PFSK-1 (cell line): ENCODE measurements around the gene DLST.

ENCODE experiments used
- FOXP2 ChIP-seq: optimal IDR thresholded peaks from 2 replicates; pipeline ENCODE3; 2011; ENCODE audit warnings: borderline replicate concordance, control low read depth, inconsistent platforms; ENCODE audit not compliant: insufficient read depth; ENCODE audit errors: extremely low read length, extremely low read depth
- POLR2AphosphoS5 ChIP-seq: IDR thresholded peaks from 2 replicates; pipeline ENCODE4 v1.6.1; 2012; ENCODE audit warnings: low read depth, mild to moderate bottlenecking, control low read depth, low read length, moderate library complexity
- SIN3A ChIP-seq: IDR thresholded peaks from 2 replicates; pipeline ENCODE4 v1.6.1; 2012; ENCODE audit warnings: mild to moderate bottlenecking, low read length, moderate library complexity, borderline replicate concordance; ENCODE audit not compliant: insufficient read depth
- TAF1 ChIP-seq: IDR thresholded peaks from 2 replicates; pipeline ENCODE4 v1.6.1; 2012; ENCODE audit warnings: low read length, control low read depth, borderline replicate concordance; ENCODE audit not compliant: insufficient read depth
- TF ChIP-seq, protein P1 (sequence below), 2 experiments: IDR thresholded peaks; 2 replicates each; pipeline versions ENCODE4 v1.6.1 to v1.8.0; 2011 to 2012; ENCODE audit warnings: low read depth in 2 of 2, low read length in 2 of 2, control low read depth in 1 of 2, inconsistent platforms in 1 of 2, mild to moderate bottlenecking in 1 of 2, moderate library complexity in 1 of 2; ENCODE audit not compliant: insufficient read depth in 1 of 2

The DLST gene

DNA sequence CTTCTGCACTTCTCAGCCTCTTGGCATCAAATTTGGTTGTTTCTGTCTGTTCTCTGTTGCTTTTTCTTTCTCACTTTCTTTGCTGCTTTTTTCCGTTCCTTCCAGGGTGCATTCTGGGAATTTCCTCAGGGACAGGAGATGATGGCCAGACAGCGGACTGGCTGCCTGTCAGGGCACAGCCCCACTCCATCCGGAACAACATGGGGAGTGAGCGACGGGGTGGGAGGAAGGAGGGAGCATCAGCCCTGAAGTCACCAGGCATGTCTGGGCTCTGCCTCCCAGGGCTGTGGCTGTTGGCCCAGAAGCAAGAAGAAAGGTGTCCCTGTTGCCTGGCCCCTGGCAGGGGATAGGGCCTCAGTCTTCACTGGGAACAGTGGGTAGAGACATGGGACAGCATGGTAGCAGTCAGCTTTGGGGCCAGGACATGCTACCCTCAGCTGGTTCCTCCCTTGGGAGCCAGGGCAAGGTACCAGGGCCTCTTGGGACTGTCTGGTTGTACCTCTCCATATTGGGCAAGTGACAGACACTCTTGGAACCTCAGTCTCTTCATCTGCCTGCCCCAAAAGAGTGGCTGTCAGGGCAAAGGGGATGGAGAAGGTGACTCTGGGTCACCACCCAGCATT lies 65.1 kb downstream of the DLST start:
- no peak for TF ChIP-seq POLR2AphosphoS5
- TF ChIP-seq, protein P1, sequence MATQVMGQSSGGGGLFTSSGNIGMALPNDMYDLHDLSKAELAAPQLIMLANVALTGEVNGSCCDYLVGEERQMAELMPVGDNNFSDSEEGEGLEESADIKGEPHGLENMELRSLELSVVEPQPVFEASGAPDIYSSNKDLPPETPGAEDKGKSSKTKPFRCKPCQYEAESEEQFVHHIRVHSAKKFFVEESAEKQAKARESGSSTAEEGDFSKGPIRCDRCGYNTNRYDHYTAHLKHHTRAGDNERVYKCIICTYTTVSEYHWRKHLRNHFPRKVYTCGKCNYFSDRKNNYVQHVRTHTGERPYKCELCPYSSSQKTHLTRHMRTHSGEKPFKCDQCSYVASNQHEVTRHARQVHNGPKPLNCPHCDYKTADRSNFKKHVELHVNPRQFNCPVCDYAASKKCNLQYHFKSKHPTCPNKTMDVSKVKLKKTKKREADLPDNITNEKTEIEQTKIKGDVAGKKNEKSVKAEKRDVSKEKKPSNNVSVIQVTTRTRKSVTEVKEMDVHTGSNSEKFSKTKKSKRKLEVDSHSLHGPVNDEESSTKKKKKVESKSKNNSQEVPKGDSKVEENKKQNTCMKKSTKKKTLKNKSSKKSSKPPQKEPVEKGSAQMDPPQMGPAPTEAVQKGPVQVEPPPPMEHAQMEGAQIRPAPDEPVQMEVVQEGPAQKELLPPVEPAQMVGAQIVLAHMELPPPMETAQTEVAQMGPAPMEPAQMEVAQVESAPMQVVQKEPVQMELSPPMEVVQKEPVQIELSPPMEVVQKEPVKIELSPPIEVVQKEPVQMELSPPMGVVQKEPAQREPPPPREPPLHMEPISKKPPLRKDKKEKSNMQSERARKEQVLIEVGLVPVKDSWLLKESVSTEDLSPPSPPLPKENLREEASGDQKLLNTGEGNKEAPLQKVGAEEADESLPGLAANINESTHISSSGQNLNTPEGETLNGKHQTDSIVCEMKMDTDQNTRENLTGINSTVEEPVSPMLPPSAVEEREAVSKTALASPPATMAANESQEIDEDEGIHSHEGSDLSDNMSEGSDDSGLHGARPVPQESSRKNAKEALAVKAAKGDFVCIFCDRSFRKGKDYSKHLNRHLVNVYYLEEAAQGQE (IDR thresholded peaks at IDR 0.05; ENCODE audit: insufficient read depth in 1 of 2, low read depth in 2 of 2, low read length in 2 of 2), result no peak
- no peak for TF ChIP-seq FOXP2
- TF ChIP-seq SIN3A, result no peak
- no peak for TF ChIP-seq TAF1

DNA sequence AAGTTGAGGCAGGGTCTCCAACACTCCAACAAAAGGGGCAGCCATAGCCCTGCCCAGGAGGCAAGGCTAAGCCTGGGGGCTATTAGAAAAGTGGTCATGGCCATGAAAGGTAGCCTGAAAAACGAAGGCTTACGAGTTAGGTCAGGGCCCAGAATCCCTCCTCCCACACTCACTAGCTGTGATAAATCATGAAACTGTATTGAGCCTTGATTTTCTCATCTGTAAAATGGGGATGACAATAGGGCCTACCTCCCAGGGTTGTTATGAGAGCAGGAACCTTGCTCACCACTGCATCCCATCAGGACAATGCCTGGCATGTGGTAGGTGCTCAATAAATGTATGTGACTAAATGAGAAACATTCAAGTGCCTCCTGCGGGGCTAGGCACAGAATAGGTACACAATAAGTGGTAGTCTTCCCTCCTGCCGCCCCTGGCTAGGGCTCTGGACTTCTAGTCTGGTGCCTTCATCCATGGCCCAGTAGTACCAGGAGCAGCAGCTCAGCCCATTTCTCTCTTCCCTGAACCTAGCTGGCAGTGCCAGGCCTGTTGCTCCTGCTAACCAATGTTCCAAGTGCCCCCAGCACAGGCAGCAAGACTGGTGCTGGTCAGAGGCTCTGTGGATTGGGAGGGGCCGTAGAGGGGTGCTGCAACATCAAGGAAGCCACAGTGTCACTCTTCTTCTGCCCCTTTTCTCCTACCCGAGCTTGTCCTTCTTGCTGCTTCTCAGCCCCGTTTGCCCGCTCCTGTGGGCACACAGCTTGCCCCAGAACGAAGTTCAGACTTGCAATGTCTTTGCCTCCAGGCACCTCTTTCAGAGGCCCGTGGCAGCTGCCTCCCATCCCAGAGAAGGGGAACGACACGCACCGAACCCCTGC lies 65.9 kb downstream of the DLST start:
- TF ChIP-seq POLR2AphosphoS5, result no peak
- no peak for TF ChIP-seq FOXP2
- TF ChIP-seq, protein P1 (IDR thresholded peaks at IDR 0.05; ENCODE audit: insufficient read depth in 1 of 2, low read depth in 2 of 2, low read length in 2 of 2), result no peak
- no peak for TF ChIP-seq SIN3A
- no peak for TF ChIP-seq TAF1

DNA sequence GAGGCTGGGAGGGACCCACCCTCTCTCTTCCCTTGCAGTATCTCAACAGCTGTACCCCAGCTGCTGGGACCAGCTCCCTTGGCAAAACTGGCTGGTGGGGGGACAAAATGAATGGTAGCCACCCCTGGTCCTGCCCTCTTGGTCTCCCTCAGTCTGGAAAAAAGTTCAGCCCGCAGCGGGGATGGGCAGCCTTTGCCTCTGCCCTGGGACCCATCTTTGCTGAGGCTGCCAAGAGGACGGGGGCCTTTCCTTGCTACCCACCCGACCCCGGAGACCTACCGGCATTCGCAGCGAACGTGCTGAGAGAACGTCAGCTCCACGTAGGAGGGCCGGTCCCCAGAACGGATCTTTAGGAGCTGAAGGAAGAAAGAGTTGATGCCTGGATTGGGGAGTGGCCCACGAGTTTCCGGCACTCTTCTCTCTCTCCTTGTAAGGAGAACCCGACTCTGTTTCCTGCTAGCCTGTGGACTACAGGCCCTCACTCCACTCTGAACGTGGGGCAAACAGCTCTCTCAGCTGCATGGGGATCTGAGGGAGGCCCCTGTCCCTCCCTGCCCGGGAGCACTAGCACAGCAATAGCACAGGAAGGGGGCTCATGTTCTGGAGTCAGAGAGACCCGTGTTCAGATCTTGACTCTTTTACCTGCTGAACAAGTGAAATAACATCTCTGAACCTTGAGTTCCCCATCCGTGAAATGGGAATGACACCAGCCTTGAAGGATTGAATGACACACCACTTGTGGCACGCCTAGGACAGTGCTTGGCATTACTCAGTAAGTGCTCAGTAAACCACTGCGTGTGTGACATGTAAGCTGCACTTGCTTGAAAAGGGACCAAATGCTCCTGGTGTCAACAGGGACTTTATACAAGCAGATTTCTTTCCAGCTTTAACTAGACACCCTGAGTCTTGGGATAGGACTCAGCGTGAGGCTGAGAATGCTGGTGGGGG lies 66.8 kb downstream of the DLST start:
- TF ChIP-seq, protein P1 (IDR thresholded peaks at IDR 0.05; ENCODE audit: insufficient read depth in 1 of 2, low read depth in 2 of 2, low read length in 2 of 2), result no peak
- no peak for TF ChIP-seq FOXP2
- no peak for TF ChIP-seq TAF1
- no peak for TF ChIP-seq SIN3A
- TF ChIP-seq POLR2AphosphoS5, result no peak

DNA sequence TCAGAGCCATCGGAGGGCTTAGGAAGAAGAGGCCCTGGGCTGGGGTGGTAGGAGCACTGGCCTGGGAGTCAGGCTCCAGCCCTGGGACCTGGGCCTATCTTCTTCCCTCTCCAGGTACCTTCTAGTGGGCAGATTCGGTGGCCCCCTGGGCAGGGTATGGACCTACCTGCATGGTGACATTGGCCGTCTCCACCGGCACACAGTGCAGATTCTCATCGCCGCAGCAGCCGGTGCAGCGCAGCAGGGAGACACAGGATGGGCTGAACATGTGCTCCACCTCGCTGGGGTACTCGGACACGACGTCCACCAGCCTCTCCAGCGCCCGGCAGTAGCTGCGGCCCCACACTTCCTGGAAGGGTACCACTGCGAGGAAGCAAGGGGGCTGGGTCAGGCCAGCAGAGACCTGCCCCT lies 67.5 kb downstream of the DLST start:
- no peak for TF ChIP-seq TAF1
- TF ChIP-seq, protein P1 (IDR thresholded peaks at IDR 0.05; ENCODE audit: insufficient read depth in 1 of 2, low read depth in 2 of 2, low read length in 2 of 2), result no peak
- no peak for TF ChIP-seq POLR2AphosphoS5
- TF ChIP-seq FOXP2, result no peak
- TF ChIP-seq SIN3A, result no peak
